ENCODE measurements around the gene TXNDC16. TPM values are rescaled to one million over a fixed set of nuclear protein-coding genes. Genes with fewer than 3 reads are reported as not detected.

TXNDC16 gene
- total RNA-seq, 6 donors from 2014 or later, result 4.2 to 13.3 (median 8.0) TPM

DNA sequence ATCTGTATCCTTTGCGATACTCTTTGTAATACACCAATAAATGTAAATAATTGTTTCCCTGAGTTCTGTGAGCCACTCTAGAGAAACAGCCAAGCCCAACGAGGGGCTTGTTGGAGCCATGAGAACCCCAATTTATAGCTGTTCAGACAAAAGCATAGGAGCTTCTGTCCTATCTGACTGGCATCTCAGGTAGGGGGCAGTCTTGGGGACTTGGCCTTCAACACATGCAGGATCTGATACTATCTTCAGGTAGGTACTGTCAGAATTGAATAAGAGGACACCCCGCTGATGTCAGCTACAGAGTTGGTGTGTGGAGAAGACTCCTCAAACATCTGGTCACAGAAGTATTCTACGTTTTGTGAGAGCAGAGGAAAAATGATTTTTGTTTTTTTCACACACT is 25.3 kb downstream of the TXNDC16 start:
- Histone ChIP-seq H3K27ac (no peak overlapping the region), H3K27me3 (no peaks in the 10 kb centered on the region), H3K36me3 (no peaks in the 10 kb centered on the region), H3K4me3 (no peak overlapping the region), H3K4me1 (no peaks in the 10 kb centered on the region), H3K9me3 (no peaks in the 10 kb centered on the region)
- DNase-seq (no peak), ATAC-seq (ENCODE audit: low FRiP score in 2 of 2) (no peak)
- WGBS, 2 donors, result 92% methylated on average over 4 of the region's 4 CpGs
- TF ChIP-seq EP300 (IDR thresholded peaks at IDR 0.05), result no peak
- no peak for TF ChIP-seq POLR2AphosphoS5 (IDR thresholded peaks at IDR 0.05)
- TF ChIP-seq, protein P1, sequence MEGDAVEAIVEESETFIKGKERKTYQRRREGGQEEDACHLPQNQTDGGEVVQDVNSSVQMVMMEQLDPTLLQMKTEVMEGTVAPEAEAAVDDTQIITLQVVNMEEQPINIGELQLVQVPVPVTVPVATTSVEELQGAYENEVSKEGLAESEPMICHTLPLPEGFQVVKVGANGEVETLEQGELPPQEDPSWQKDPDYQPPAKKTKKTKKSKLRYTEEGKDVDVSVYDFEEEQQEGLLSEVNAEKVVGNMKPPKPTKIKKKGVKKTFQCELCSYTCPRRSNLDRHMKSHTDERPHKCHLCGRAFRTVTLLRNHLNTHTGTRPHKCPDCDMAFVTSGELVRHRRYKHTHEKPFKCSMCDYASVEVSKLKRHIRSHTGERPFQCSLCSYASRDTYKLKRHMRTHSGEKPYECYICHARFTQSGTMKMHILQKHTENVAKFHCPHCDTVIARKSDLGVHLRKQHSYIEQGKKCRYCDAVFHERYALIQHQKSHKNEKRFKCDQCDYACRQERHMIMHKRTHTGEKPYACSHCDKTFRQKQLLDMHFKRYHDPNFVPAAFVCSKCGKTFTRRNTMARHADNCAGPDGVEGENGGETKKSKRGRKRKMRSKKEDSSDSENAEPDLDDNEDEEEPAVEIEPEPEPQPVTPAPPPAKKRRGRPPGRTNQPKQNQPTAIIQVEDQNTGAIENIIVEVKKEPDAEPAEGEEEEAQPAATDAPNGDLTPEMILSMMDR (IDR thresholded peaks at IDR 0.05), result no peak
- no peak for TF ChIP-seq POLR2A (IDR thresholded peaks at IDR 0.05)

DNA sequence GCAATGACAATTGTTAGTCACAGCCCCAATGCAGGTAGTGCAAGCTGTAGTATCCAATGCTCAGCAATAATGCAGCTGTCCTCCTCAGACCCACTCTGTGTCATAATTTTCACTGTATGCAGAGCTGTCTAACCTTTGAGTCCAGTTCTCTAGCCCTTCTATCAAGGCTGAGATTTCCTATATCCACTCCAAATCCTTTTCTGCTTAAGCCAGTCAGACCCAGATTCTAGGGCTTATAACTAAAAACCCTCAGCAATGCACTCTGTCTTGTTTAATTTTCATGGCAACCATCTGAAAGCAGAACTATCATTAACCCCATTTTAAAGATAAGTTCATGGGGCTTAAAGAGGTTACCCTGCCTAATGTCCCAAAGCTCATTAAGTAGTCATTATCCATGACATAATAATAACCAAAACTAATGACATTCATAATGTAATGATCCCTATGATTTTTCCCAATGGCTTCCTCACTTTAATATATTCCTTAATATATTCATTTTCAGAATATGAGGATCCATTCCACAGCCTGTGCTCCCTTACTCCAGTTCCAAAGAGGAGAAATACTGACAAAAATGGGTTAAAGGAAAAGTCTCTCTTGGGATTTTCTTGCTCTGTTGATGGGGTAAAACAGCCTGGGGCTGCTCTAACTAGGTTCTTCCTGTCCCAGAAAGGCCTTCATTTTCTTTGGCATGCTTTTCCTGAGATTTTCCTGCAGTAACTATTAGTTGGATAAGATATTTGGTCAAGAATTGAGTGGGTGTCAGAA is 29.5 kb downstream of the TXNDC16 start:
- TF ChIP-seq EP300 (IDR thresholded peaks at IDR 0.05) (no peak), POLR2AphosphoS5 (IDR thresholded peaks at IDR 0.05) (no peak), POLR2A (IDR thresholded peaks at IDR 0.05) (no peak)
- TF ChIP-seq, protein P1 (IDR thresholded peaks at IDR 0.05), result no peak
- no peaks in the 10 kb centered on the region for H3K9me3 ChIP-seq
- ATAC-seq (ENCODE audit: low FRiP score in 2 of 2) (no peak), DNase-seq (no peak)
- H3K36me3 ChIP-seq, result no peaks in the 10 kb centered on the region
- H3K27ac ChIP-seq, result no peak overlapping the region
- H3K4me1 ChIP-seq, result no peaks in the 10 kb centered on the region
- H3K27me3 ChIP-seq, result no peaks in the 10 kb centered on the region
- H3K4me3 ChIP-seq, result no peak overlapping the region

DNA sequence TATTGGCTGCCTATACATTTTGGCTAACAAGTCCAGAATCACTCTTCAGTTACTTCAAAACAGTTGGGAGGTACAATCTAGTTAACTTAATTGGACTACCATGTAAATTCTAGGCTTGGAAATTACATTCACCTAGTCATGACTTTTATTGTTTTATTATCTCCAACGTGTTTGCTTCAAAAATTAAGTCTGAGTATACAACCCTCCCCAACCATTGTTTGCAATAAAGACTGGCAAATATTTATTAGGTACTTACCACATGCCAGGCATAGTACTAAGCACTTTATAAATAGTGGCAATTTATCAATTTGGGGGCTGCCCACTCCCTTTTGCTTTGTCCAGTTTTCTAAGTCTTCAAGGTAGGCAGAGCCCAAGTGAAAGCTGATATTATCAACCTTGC is 30.3 kb downstream of the TXNDC16 start:
- ATAC-seq (ENCODE audit: low FRiP score in 2 of 2), result no peak
- TF ChIP-seq EP300 (IDR thresholded peaks at IDR 0.05) (no peak), POLR2AphosphoS5 (IDR thresholded peaks at IDR 0.05) (no peak), POLR2A (IDR thresholded peaks at IDR 0.05) (no peak)
- TF ChIP-seq, protein P1 (IDR thresholded peaks at IDR 0.05), result no peak

DNA sequence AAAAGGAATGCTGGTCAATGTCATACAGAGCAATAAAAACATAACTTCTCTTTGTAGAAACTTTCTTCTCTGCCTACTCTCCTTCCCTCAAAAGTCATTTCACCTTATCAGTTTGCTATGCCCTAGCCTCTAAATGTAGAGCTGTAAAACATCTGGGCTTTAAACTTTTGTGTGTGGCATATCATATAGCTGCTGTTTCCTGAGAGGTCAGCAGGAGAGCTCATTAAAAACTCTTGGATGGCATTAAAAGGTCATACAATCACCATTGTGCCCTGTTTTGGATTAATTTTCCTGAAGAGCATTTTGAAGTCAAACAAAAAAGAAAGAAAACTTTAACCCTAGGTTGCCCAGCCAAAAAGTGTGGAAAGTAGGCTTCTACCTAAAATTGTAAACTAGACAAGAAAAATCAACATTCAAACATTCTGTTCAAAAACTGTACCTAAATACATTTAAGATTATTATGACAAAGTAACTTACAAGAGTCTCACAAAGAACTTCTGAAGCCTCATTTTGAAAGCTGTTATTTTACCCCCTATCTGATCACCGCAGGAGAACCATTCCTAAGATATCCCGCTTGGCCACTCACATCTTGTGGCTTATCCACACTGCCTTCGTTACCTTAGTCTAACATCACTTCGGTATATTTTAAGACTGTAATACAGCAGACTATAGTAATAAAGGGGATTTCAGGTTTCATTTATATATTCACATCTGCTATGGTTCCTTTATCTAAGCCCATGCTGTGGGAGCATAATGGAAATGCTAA is 38.1 kb downstream of the TXNDC16 start:
- DNase-seq (no peak), ATAC-seq (ENCODE audit: low FRiP score in 2 of 2) (no peak)
- Histone ChIP-seq H3K36me3 (peaks cover 0 to 2% (median 0%) of the 10 kb centered on the region in 4 donors), H3K4me3 (no peak overlapping the region), H3K4me1 (no peaks in the 10 kb centered on the region), H3K27ac (no peak overlapping the region), H3K27me3 (no peaks in the 10 kb centered on the region), H3K9me3 (no peaks in the 10 kb centered on the region)
- TF ChIP-seq POLR2AphosphoS5 (IDR thresholded peaks at IDR 0.05) (no peak), EP300 (IDR thresholded peaks at IDR 0.05) (no peak), POLR2A (IDR thresholded peaks at IDR 0.05) (no peak)
- TF ChIP-seq, protein P1 (IDR thresholded peaks at IDR 0.05), result no peak
- WGBS, 2 donors, result 85 to 98% methylated on average over 4 of the region's 4 CpGs

More for the DNA sequence above, 30.3 kb downstream of the TXNDC16 start:
- Histone ChIP-seq H3K36me3 (no peaks in the 10 kb centered on the region), H3K9me3 (no peaks in the 10 kb centered on the region), H3K27me3 (no peaks in the 10 kb centered on the region), H3K4me1 (no peaks in the 10 kb centered on the region), H3K27ac (no peak overlapping the region), H3K4me3 (no peak overlapping the region)
- 47 to 53% methylated on average over 1 of the region's 1 CpG for WGBS, 2 donors
- DNase-seq, result no peak

Measured in upper lobe of left lung (tissue), 6 donors.